Measurements from ENCODE around the gene PHACTR1. TPM values are rescaled to one million over a fixed set of nuclear protein-coding genes. Genes with fewer than 3 reads are reported as not detected.

Gene PHACTR1
- total and polyA plus RNA-seq, 9 of the 15 experiments (the other 6 are each of a cell fraction or from before 2014, with no cell fraction given), result 11.5 to 32.6 (median 22.0) TPM

DNA sequence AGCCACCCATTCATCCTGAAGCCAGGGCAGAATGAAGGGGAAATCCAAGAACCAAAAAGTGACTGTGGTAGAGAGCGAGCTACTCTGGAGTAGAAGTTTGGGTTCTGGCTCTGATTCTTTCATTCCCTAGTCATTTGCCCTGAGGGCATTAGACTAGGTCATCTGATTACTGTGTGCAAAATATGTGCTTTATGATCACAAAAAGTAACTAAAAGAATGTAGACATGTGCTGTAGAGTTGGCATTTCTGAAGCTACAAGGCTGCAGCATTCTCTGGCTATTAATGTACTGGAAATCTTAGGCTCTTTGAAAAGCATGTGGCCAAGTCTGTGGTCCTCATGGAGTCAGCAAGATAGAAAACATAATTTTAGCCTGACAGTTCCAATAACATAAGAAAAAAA is 517.6 kb downstream of the PHACTR1 start:
- Histone ChIP-seq H3K4me3 (no peak overlapping the region), H3K4me1 (replicated peaks in 1 of 2; ENCODE audit: control insufficient read depth in 2 of 2, insufficient read depth in 2 of 2, low read length in 2 of 2) (no peaks in the 10 kb centered on the region), H3K9me1 (ENCODE audit: control insufficient read depth, insufficient read depth, low read length) (no peaks in the 10 kb centered on the region), H2AFZ (ENCODE audit: low read depth, low read length) (no peak overlapping the region), H3K27ac (ENCODE audit: extremely low read depth, low read depth, low read length) (no peak overlapping the region), H3K79me2 (ENCODE audit: control insufficient read depth, insufficient read depth, low read length) (no peaks in the 10 kb centered on the region), H3K9ac (ENCODE audit: insufficient read depth in 1 of 2, low read depth in 2 of 2, low read length in 2 of 2) (no peak overlapping the region), H3K36me3 (ENCODE audit: control insufficient read depth, insufficient read depth, low read length) (no peaks in the 10 kb centered on the region), H3K27me3 (ENCODE audit: control insufficient read depth in 2 of 2, insufficient read depth in 2 of 2, low read length in 2 of 2) (peaks cover 10 to 13% of the 10 kb centered on the region in 2 experiments; a peak in 4 of 5 replicates), H4K20me1 (replicated peaks; ENCODE audit: control insufficient read depth, insufficient read depth, low read length) (no peaks in the 10 kb centered on the region), H3K9me3 (replicated peaks; ENCODE audit: control insufficient read depth, insufficient read depth, low read depth, low read length) (no peaks in the 10 kb centered on the region), H3K4me2 (ENCODE audit: insufficient read depth, low read length) (no peak overlapping the region)
- POLR2A ChIA-PET, result interaction anchor here (0.7 kb wide), 1 partner anchor 16 kb away, joined by 3 read pairs; no protein-coding TSS in a partner anchor
- DNase-seq (ENCODE audit: extremely low read depth in 1 of 4, low spot score in 3 of 4), result no peak
- intact Hi-C loops (cut with micrococcal nuclease), result no loop called here
- no peak for FAIRE-seq
- CTCF ChIA-PET (ENCODE audit: low intra/inter-chr PET ratio), result no interaction called here
- TF ChIP-seq GATAD2A (IDR thresholded peaks at IDR 0.05), result no peak
- no peak for ATAC-seq
- WGBS (ENCODE audit: insufficient coverage, low coverage, missing lambda C conversion rate), result 8% methylated on average over 1 of the region's 1 CpG
- no TSS peak for BruUV-seq (replicated peaks)
- in situ Hi-C loops (cut with MboI), result no loop called here

DNA sequence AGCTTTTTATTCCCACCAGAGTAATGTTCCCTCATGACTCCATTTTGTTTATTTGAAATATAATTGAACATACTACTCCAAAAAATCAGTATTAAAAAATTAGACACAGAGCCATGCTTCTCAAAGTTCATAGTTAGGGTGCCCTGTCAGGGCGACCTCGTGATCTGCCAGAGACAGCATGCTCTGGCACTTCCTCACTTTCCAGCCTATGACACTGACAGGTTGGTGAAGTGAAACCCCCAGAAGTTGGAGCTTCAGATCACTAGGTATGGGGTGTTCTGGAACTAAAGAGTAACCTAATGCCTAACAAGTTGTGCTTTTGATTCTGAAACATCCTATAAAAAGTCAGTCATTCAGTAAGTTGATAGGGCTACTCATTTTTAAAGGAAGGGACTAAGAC is 518.8 kb downstream of the PHACTR1 start:
- H3K27me3 ChIP-seq (ENCODE audit: control insufficient read depth in 2 of 2, insufficient read depth in 2 of 2, low read length in 2 of 2), result peaks cover 12 to 14% of the 10 kb centered on the region in 2 experiments; a peak in 4 of 5 replicates
- in situ Hi-C loops (cut with MboI) (no loop called here), intact Hi-C loops (cut with micrococcal nuclease) (no loop called here)
- H3K4me2 ChIP-seq (ENCODE audit: insufficient read depth, low read length), result no peak overlapping the region
- H3K27ac ChIP-seq (ENCODE audit: extremely low read depth, low read depth, low read length), result no peak overlapping the region
- CTCF ChIA-PET (ENCODE audit: low intra/inter-chr PET ratio), result no interaction called here
- no peaks in the 10 kb centered on the region for H3K9me1 ChIP-seq (ENCODE audit: control insufficient read depth, insufficient read depth, low read length)
- H3K9me3 ChIP-seq (replicated peaks; ENCODE audit: control insufficient read depth, insufficient read depth, low read depth, low read length), result no peaks in the 10 kb centered on the region
- H4K20me1 ChIP-seq (replicated peaks; ENCODE audit: control insufficient read depth, insufficient read depth, low read length), result no peaks in the 10 kb centered on the region
- FAIRE-seq (no peak), ATAC-seq (no peak), DNase-seq (ENCODE audit: extremely low read depth in 1 of 4, low spot score in 3 of 4) (no peak)
- H2AFZ ChIP-seq (ENCODE audit: low read depth, low read length), result no peak overlapping the region
- H3K79me2 ChIP-seq (ENCODE audit: control insufficient read depth, insufficient read depth, low read length), result no peaks in the 10 kb centered on the region
- no peak overlapping the region for H3K4me3 ChIP-seq
- BruUV-seq (replicated peaks), result no TSS peak
- POLR2A ChIA-PET, result interaction anchor here (1.1 to 1.2 kb wide), 2 partner anchors 10 to 15 kb away, joined by 3 read pairs; no protein-coding TSS in a partner anchor
- 0% methylated on average over 2 of the region's 2 CpGs for WGBS (ENCODE audit: insufficient coverage, low coverage, missing lambda C conversion rate)
- no peaks in the 10 kb centered on the region for H3K4me1 ChIP-seq (replicated peaks in 1 of 2; ENCODE audit: control insufficient read depth in 2 of 2, insufficient read depth in 2 of 2, low read length in 2 of 2)
- H3K36me3 ChIP-seq (ENCODE audit: control insufficient read depth, insufficient read depth, low read length), result no peaks in the 10 kb centered on the region
- no peak overlapping the region for H3K9ac ChIP-seq (ENCODE audit: insufficient read depth in 1 of 2, low read depth in 2 of 2, low read length in 2 of 2)
- TF ChIP-seq, protein P1, sequence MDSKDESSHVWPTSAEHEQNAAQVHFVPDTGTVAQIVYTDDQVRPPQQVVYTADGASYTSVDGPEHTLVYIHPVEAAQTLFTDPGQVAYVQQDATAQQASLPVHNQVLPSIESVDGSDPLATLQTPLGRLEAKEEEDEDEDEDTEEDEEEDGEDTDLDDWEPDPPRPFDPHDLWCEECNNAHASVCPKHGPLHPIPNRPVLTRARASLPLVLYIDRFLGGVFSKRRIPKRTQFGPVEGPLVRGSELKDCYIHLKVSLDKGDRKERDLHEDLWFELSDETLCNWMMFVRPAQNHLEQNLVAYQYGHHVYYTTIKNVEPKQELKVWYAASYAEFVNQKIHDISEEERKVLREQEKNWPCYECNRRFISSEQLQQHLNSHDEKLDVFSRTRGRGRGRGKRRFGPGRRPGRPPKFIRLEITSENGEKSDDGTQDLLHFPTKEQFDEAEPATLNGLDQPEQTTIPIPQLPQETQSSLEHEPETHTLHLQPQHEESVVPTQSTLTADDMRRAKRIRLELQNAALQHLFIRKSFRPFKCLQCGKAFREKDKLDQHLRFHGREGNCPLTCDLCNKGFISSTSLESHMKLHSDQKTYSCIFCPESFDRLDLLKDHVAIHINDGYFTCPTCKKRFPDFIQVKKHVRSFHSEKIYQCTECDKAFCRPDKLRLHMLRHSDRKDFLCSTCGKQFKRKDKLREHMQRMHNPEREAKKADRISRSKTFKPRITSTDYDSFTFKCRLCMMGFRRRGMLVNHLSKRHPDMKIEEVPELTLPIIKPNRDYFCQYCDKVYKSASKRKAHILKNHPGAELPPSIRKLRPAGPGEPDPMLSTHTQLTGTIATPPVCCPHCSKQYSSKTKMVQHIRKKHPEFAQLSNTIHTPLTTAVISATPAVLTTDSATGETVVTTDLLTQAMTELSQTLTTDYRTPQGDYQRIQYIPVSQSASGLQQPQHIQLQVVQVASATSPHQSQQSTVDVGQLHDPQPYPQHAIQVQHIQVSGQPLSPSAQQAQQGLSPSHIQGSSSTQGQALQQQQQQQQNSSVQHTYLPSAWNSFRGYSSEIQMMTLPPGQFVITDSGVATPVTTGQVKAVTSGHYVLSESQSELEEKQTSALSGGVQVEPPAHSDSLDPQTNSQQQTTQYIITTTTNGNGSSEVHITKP (IDR thresholded peaks at IDR 0.05; ENCODE audit: partially characterized antibody), result no peak
- TF ChIP-seq BRD4 (IDR thresholded peaks at IDR 0.05), result no peak
- TF ChIP-seq, protein P2, sequence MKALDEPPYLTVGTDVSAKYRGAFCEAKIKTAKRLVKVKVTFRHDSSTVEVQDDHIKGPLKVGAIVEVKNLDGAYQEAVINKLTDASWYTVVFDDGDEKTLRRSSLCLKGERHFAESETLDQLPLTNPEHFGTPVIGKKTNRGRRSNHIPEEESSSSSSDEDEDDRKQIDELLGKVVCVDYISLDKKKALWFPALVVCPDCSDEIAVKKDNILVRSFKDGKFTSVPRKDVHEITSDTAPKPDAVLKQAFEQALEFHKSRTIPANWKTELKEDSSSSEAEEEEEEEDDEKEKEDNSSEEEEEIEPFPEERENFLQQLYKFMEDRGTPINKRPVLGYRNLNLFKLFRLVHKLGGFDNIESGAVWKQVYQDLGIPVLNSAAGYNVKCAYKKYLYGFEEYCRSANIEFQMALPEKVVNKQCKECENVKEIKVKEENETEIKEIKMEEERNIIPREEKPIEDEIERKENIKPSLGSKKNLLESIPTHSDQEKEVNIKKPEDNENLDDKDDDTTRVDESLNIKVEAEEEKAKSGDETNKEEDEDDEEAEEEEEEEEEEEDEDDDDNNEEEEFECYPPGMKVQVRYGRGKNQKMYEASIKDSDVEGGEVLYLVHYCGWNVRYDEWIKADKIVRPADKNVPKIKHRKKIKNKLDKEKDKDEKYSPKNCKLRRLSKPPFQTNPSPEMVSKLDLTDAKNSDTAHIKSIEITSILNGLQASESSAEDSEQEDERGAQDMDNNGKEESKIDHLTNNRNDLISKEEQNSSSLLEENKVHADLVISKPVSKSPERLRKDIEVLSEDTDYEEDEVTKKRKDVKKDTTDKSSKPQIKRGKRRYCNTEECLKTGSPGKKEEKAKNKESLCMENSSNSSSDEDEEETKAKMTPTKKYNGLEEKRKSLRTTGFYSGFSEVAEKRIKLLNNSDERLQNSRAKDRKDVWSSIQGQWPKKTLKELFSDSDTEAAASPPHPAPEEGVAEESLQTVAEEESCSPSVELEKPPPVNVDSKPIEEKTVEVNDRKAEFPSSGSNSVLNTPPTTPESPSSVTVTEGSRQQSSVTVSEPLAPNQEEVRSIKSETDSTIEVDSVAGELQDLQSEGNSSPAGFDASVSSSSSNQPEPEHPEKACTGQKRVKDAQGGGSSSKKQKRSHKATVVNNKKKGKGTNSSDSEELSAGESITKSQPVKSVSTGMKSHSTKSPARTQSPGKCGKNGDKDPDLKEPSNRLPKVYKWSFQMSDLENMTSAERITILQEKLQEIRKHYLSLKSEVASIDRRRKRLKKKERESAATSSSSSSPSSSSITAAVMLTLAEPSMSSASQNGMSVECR (CRISPR knock-in tag; IDR thresholded peaks at IDR 0.05), result no peak
- no peak for TF ChIP-seq CXXC5 (CRISPR knock-in tag; IDR thresholded peaks at IDR 0.05)
- no peak for TF ChIP-seq POLR3G (IDR thresholded peaks at IDR 0.05; ENCODE audit: extremely low read depth, insufficient read length, insufficient replicate concordance)
